Measurements from ENCODE around the gene GSTO2.

The GSTO2 gene

GRCh38 chr10:104258209-104258608 lies 10.8 kb upstream of the GSTO2 start:
- no peak overlapping the region for H3K4me2 ChIP-seq (ENCODE audit: low read length)
- H3K4me3 ChIP-seq (ENCODE audit: low read depth, low read length) = no peak overlapping the region
- TF ChIP-seq CTCF (IDR thresholded peaks at IDR 0.05) = no peak
- H3K27me3 ChIP-seq (ENCODE audit: control insufficient read depth, insufficient read depth, low read length) = no peaks in the 10 kb centered on the region
- no peak overlapping the region for H3K9ac ChIP-seq
- peaks cover 20% of the 10 kb centered on the region for H3K79me2 ChIP-seq
- peak overlapping the region; percentile 48 for H3K27ac ChIP-seq
- H3K4me1 ChIP-seq = peaks cover 37% of the 10 kb centered on the region
- no peak overlapping the region for H2AFZ ChIP-seq
- H3K36me3 ChIP-seq (ENCODE audit: control insufficient read depth, insufficient read depth, low read length) = no peaks in the 10 kb centered on the region
- no peaks in the 10 kb centered on the region for H3K9me3 ChIP-seq (ENCODE audit: control insufficient read depth, low read length)

- H3K27ac ChIP-seq = peak overlapping the region; percentile 82
- H3K27me3 ChIP-seq (ENCODE audit: control insufficient read depth, insufficient read depth, low read length) = no peaks in the 10 kb centered on the region
- TF ChIP-seq CTCF (IDR thresholded peaks at IDR 0.05) = no peak
- peaks cover 32% of the 10 kb centered on the region for H3K4me1 ChIP-seq
- H3K79me2 ChIP-seq = peaks cover 14% of the 10 kb centered on the region
- peak overlapping the region; percentile 54 for H3K4me2 ChIP-seq (ENCODE audit: low read length)
- peak overlapping the region; percentile 52 for H2AFZ ChIP-seq
- H3K4me3 ChIP-seq (ENCODE audit: low read depth, low read length) = peak overlapping the region; percentile 36
- H3K9me3 ChIP-seq (ENCODE audit: control insufficient read depth, low read length) = no peaks in the 10 kb centered on the region
- no peaks in the 10 kb centered on the region for H3K36me3 ChIP-seq (ENCODE audit: control insufficient read depth, insufficient read depth, low read length)
- H3K9ac ChIP-seq = no peak overlapping the region
Measured at GRCh38 chr10:104259456-104259855, 9.5 kb upstream of the GSTO2 start.

GRCh38 chr10:104259999-104260774 lies 8.8 kb upstream of the GSTO2 start:
- Histone ChIP-seq H3K27ac (peak overlapping the region; percentile 82), H3K9ac (no peak overlapping the region), H3K4me1 (peaks cover 32% of the 10 kb centered on the region), H3K4me2 (ENCODE audit: low read length) (peak overlapping the region; percentile 54), H3K9me3 (ENCODE audit: control insufficient read depth, low read length) (no peaks in the 10 kb centered on the region), H3K79me2 (peaks cover 14% of the 10 kb centered on the region), H3K4me3 (ENCODE audit: low read depth, low read length) (peak overlapping the region; percentile 36), H3K36me3 (ENCODE audit: control insufficient read depth, insufficient read depth, low read length) (no peaks in the 10 kb centered on the region), H3K27me3 (ENCODE audit: control insufficient read depth, insufficient read depth, low read length) (no peaks in the 10 kb centered on the region), H2AFZ (peak overlapping the region; percentile 52)
- no peak for TF ChIP-seq CTCF (IDR thresholded peaks at IDR 0.05)

GRCh38 chr10:104260775-104261115 lies 8.2 kb upstream of the GSTO2 start:
- H3K79me2 ChIP-seq = peaks cover 14% of the 10 kb centered on the region
- H3K9ac ChIP-seq = no peak overlapping the region
- peak overlapping the region; percentile 17 for H3K4me2 ChIP-seq (ENCODE audit: low read length)
- H3K27ac ChIP-seq = peak overlapping the region; percentile 82
- no peak overlapping the region for H2AFZ ChIP-seq
- H3K4me1 ChIP-seq = peaks cover 32% of the 10 kb centered on the region
- H3K27me3 ChIP-seq (ENCODE audit: control insufficient read depth, insufficient read depth, low read length) = no peaks in the 10 kb centered on the region
- H3K9me3 ChIP-seq (ENCODE audit: control insufficient read depth, low read length) = no peaks in the 10 kb centered on the region
- TF ChIP-seq CTCF (IDR thresholded peaks at IDR 0.05) = no peak
- H3K36me3 ChIP-seq (ENCODE audit: control insufficient read depth, insufficient read depth, low read length) = no peaks in the 10 kb centered on the region
- H3K4me3 ChIP-seq (ENCODE audit: low read depth, low read length) = no peak overlapping the region

- no peak for TF ChIP-seq CTCF (IDR thresholded peaks at IDR 0.05)
- Histone ChIP-seq H3K9ac (no peak overlapping the region), H3K36me3 (ENCODE audit: control insufficient read depth, insufficient read depth, low read length) (no peaks in the 10 kb centered on the region), H2AFZ (no peak overlapping the region), H3K79me2 (peaks cover 14% of the 10 kb centered on the region), H3K4me1 (peaks cover 25% of the 10 kb centered on the region), H3K27ac (no peak overlapping the region), H3K27me3 (ENCODE audit: control insufficient read depth, insufficient read depth, low read length) (no peaks in the 10 kb centered on the region), H3K4me3 (ENCODE audit: low read depth, low read length) (no peak overlapping the region), H3K4me2 (ENCODE audit: low read length) (no peak overlapping the region), H3K9me3 (ENCODE audit: control insufficient read depth, low read length) (no peaks in the 10 kb centered on the region)
Measured at GRCh38 chr10:104262055-104262454, 6.9 kb upstream of the GSTO2 start.
